ENCODE measurements around the gene CRIP2. TPM values are rescaled to one million over a fixed set of nuclear protein-coding genes. Genes with fewer than 3 reads are reported as not detected.

CRIP2 gene
- total RNA-seq, 4 donors from 2014 or later = 101 to 160 (median 136) TPM

GRCh38 chr14:105437723-105438500 is 36.7 kb upstream of the CRIP2 start:
- intact Hi-C loops (cut with DNase I) = no loop called here
- Histone ChIP-seq H3K36me3 (peaks cover 0 to 3% of the 10 kb centered on the region in 2 donors), H3K9me3 (no peaks in the 10 kb centered on the region), H3K4me3 (replicated peaks in 1 of 3) (no peak overlapping the region), H3K27ac (no peak overlapping the region), H3K4me1 (peaks cover 0 to 5% of the 10 kb centered on the region in 2 donors), H3K27me3 (no peaks in the 10 kb centered on the region)
- DNase-seq = no peak
- TF ChIP-seq CTCF (IDR thresholded peaks at IDR 0.05) = no peak
- TF ChIP-seq POLR2A (IDR thresholded peaks at IDR 0.05) = no peak
- WGBS, 2 donors = 87% methylated on average over 6 of the region's 18 CpGs; no CpG with 5 or more reads in 1 of the 2 donors

- Histone ChIP-seq H3K4me1 (peaks cover 0 to 5% of the 10 kb centered on the region in 2 donors), H3K27ac (no peak overlapping the region), H3K4me3 (replicated peaks in 1 of 3) (no peak overlapping the region), H3K27me3 (no peaks in the 10 kb centered on the region), H3K9me3 (no peaks in the 10 kb centered on the region), H3K36me3 (peaks cover 0 to 3% of the 10 kb centered on the region in 2 donors)
- intact Hi-C loops (cut with DNase I) = no loop called here
- TF ChIP-seq POLR2A (IDR thresholded peaks at IDR 0.05) (no peak), CTCF (IDR thresholded peaks at IDR 0.05) (no peak)
- no peak for DNase-seq
- 100% methylated on average over 2 to 7 of the region's 11 CpGs for WGBS, 2 donors
These were observed 35.4 kb upstream of the CRIP2 start for GRCh38 chr14:105439179-105439578.

DNA sequence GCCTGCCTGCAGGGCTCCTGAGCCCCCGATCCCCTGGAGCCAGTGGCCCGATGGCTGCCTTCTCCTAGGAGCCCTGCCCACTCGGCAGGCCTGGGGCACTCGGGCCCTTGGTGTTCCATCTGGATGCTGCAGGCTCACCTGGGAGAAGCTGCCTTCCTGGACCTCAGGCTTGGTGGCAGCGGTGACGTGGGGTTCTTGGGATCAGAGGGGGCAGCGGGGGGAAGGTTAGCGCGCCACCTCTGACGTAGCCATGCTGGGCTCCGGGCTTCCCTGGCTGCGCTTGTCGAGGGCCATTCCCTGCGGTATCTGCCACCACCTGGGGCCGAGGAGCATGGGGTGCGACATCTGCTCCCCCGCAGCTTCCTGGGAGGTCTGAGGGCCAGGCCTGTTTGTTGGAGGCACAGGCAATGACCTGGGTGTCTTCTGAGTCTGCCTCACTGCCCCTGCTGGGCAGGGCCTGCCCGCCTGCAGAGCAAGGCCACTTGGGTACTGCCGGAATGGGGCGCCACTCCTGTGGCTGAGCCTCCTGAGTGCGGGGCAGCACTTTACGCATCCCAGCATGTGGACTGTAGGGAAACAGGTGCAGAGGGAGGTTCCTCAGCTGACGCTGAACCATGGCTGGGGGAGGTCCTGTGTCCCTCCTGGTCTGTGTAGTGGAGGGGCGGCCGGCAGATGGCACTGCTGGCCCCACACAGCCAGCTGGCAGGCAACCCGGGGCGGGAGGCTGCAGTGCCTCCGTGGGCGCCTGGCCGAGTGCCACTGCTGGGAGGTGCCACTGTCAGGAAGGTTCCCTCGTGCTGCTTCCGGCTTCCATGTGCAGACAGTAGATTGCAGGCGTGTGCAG is 34.7 kb upstream of the CRIP2 start:
- H3K36me3 ChIP-seq = peaks cover 0 to 3% of the 10 kb centered on the region in 2 donors
- TF ChIP-seq CTCF (IDR thresholded peaks at IDR 0.05) (no peak), POLR2A (IDR thresholded peaks at IDR 0.05) (no peak)
- H3K27ac ChIP-seq = no peak overlapping the region
- 87 to 99% methylated on average over 5 to 18 of the region's 33 CpGs for WGBS, 2 donors
- H3K27me3 ChIP-seq = no peaks in the 10 kb centered on the region
- no peaks in the 10 kb centered on the region for H3K9me3 ChIP-seq
- no peak overlapping the region for H3K4me3 ChIP-seq (replicated peaks in 1 of 3)
- intact Hi-C loops (cut with DNase I) = no loop called here
- peaks cover 0 to 5% of the 10 kb centered on the region in 2 donors for H3K4me1 ChIP-seq
- no peak for DNase-seq

DNA sequence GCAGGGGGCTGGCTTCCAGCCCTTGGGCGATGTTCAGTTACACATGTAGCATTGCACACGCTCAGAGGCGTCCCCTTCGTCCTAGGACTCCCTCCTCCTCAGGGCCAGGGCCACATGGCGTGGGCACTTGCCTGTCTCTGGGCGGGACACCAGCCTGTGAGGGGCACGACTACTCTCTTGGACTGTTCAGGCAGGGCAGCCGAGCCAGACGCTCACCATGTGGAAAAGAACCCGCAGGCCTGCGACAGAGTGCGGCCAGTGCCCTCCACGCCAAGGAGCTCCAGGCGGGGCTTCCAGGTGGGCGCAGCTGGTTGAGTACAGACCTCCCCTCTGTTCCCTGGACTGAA is 34.1 kb upstream of the CRIP2 start:
- Histone ChIP-seq H3K36me3 (peaks cover 0 to 3% of the 10 kb centered on the region in 2 donors), H3K27me3 (no peaks in the 10 kb centered on the region), H3K4me1 (peaks cover 0 to 5% of the 10 kb centered on the region in 2 donors), H3K27ac (no peak overlapping the region), H3K4me3 (replicated peaks in 1 of 3) (no peak overlapping the region), H3K9me3 (no peaks in the 10 kb centered on the region)
- no peak for TF ChIP-seq CTCF (IDR thresholded peaks at IDR 0.05)
- no peak for TF ChIP-seq POLR2A (IDR thresholded peaks at IDR 0.05)
- WGBS, 2 donors = 96% methylated on average over 7 of the region's 15 CpGs; no CpG with 5 or more reads in 1 of the 2 donors
- no peak for DNase-seq
- intact Hi-C loops (cut with DNase I) = no loop called here

DNA sequence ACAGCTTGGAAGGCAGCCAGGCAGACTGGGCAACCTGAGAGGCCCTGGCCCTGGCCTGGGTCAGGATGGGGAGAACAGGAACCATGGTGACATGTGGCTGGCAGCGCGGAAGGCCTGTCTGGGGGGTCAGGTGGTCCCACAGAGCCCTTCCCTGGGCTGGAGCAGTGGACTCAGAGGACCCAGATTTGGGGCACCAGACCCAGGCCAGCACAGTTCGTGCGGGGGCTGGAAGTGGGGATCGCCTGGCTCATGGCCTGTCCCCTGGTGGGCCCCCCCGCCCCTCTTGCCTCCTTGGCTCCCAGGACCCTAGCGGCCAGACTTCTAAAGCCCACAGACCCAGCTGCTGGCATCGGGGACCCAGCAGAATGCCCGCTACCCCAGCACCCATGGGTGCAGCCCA is 33.6 kb upstream of the CRIP2 start:
- H3K36me3 ChIP-seq = peaks cover 0 to 3% of the 10 kb centered on the region in 2 donors
- intact Hi-C loops (cut with DNase I) = no loop called here
- no peaks in the 10 kb centered on the region for H3K9me3 ChIP-seq
- no peak overlapping the region for H3K4me3 ChIP-seq (replicated peaks in 1 of 3)
- TF ChIP-seq POLR2A (IDR thresholded peaks at IDR 0.05) = no peak
- no peak for TF ChIP-seq CTCF (IDR thresholded peaks at IDR 0.05)
- DNase-seq = no peak
- no peaks in the 10 kb centered on the region for H3K27me3 ChIP-seq
- H3K27ac ChIP-seq = no peak overlapping the region
- 83% methylated on average over 2 of the region's 9 CpGs; no CpG with 5 or more reads in 1 of the 2 donors for WGBS, 2 donors
- peaks cover 0 to 5% of the 10 kb centered on the region in 2 donors for H3K4me1 ChIP-seq
